ENCODE data around the gene CCDC85C.
A peak's percentile ranks its signal among the peaks of the same experiment; 100 is the strongest.

Gene CCDC85C

DNA sequence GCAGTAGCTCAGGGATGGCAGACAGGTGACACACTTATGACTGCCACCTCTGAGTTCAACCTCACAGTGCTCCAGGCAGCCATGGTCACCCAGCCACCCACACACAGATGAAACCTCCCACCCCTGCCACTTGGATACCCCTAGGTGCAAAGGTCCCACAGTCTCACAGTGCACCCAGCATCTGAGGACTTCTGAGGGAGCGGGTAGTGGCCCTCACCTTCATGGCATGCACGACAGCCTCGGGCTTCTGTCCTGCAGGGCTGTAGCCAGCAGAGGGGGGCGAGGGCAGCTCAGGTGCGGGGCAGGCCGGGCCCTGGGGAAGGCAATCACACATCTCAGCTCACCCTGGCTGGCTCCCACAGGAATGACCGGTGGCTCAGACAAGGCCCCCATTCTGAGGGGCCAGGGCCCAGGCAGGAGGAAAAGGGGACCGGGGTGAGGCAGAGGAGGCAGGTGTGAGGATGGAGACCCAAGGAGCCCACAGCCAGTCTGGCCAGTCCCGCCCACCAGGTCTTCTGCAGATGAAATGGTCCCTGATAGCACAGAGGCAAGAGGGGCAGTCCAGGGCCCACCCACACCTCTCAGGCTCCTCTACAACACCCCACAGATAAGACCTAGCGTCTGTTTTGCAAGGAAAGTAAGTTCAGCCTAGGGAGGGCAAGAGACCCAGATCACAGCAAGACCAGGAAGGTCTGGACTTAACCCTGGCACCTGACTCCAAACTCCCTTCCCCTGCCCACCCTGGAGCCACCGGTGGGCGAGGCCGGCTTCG, 87.0 kb downstream of the CCDC85C start:
- TF ChIP-seq, protein P1, sequence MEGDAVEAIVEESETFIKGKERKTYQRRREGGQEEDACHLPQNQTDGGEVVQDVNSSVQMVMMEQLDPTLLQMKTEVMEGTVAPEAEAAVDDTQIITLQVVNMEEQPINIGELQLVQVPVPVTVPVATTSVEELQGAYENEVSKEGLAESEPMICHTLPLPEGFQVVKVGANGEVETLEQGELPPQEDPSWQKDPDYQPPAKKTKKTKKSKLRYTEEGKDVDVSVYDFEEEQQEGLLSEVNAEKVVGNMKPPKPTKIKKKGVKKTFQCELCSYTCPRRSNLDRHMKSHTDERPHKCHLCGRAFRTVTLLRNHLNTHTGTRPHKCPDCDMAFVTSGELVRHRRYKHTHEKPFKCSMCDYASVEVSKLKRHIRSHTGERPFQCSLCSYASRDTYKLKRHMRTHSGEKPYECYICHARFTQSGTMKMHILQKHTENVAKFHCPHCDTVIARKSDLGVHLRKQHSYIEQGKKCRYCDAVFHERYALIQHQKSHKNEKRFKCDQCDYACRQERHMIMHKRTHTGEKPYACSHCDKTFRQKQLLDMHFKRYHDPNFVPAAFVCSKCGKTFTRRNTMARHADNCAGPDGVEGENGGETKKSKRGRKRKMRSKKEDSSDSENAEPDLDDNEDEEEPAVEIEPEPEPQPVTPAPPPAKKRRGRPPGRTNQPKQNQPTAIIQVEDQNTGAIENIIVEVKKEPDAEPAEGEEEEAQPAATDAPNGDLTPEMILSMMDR (IDR thresholded peaks at IDR 0.05): no peak
- peak; percentile 16 to 59 for DNase-seq
- Histone ChIP-seq H3K27me3 (no peaks in the 10 kb centered on the region), H3K9me3 (no peaks in the 10 kb centered on the region), H3K27ac (no peak overlapping the region), H3K4me3 (no peak overlapping the region), H3K4me1 (peaks cover 0 to 12% (median 0%) of the 10 kb centered on the region in 4 donors), H3K36me3 (peaks cover 0 to 38% (median 13%) of the 10 kb centered on the region in 3 donors)
- intact Hi-C loops (cut with DNase I; ENCODE audit: low total_unique reads): no loop called here

DNA sequence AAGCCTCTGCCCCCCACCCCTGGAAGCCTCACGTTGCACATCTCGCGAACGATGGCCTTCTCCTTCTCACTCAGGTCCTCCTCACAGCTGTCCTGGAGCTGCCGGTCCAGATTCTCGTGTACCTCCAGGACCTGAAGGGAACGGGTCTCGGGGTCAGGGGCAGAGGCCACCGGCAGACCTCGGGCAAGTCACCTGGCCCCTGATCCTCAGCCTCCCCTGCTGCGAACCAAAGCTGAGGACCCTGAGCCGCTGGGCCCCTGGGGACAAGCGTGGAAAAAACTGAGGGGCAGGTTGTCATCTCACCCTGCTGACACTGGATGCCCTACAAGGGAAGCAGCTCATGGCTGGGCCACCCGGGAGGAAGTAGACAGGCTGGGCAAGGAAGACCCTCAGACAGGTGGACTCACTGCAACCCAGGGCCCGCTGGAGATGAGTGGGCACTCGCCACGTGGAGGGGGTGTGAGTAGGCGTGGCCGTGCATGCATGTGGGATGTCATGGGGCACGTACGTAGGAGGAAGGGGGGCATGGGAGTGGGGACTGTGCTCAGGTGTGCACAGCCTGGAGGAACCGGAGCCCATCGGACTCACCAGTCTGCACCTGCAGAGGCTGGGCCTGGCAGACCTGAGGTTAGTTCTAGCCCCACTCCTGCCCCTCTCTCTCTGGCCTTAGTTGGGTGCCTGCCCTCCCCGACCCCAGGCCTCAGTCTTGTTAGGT, 87.7 kb downstream of the CCDC85C start:
- DNase-seq: peak; percentile 17 to 63
- Histone ChIP-seq H3K27me3 (no peaks in the 10 kb centered on the region), H3K4me3 (no peak overlapping the region), H3K4me1 (peaks cover 0 to 18% (median 0%) of the 10 kb centered on the region in 4 donors), H3K36me3 (peaks cover 0 to 45% (median 19%) of the 10 kb centered on the region in 3 donors), H3K9me3 (no peaks in the 10 kb centered on the region), H3K27ac (no peak overlapping the region)
- intact Hi-C loops (cut with DNase I; ENCODE audit: low total_unique reads): no loop called here
- TF ChIP-seq, protein P1 (IDR thresholded peaks at IDR 0.05): no peak

DNA sequence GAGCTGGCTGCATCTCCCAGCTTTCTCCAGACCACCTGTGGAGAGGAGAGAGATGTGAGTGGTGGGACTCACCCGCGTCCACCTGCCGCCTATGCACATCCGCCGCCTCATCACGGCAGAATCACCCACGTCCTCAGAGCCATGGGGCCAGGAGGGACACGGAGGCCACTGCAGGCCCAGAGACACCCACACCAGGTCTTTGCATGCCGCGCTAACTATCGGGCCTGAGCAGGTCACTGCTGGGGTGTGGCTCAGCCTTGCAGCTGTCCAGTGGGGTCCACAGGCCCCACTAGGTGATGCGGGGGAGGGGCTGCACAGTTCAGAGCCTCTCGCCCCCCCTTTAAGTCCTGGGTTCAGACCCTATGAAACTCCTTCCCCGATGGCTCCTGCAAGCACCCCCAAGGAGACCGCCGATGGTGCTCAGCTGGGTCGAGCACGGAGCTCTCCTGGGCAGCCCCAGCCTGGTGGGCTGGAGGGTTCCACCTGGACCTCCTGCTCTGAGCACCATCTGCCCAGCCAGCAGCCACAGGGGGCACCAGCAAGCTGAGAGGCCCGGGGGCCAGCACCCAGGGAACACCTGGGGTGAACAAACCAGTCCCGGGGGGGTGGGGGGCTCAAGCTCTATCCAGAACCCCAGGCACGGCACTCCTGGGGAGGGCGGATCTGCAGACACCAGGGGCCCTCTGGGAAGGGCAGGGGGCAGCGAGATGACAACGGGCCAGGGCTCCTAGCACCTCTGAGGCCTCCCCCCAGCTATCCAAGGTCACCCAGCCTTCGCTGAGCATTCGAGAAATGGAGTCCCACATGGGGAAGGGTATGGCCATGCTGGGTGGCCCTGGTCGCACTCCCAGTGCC, 88.5 kb downstream of the CCDC85C start:
- no peaks in the 10 kb centered on the region for H3K9me3 ChIP-seq
- peaks cover 0 to 49% (median 24%) of the 10 kb centered on the region in 3 donors for H3K36me3 ChIP-seq
- no peak overlapping the region for H3K4me3 ChIP-seq
- no peak overlapping the region for H3K27ac ChIP-seq
- H3K4me1 ChIP-seq: peaks cover 0 to 18% (median 0%) of the 10 kb centered on the region in 4 donors
- TF ChIP-seq, protein P1 (IDR thresholded peaks at IDR 0.05): no peak
- DNase-seq: peak; percentile 16 to 55
- intact Hi-C loops (cut with DNase I; ENCODE audit: low total_unique reads): no loop called here
- H3K27me3 ChIP-seq: no peaks in the 10 kb centered on the region

DNA sequence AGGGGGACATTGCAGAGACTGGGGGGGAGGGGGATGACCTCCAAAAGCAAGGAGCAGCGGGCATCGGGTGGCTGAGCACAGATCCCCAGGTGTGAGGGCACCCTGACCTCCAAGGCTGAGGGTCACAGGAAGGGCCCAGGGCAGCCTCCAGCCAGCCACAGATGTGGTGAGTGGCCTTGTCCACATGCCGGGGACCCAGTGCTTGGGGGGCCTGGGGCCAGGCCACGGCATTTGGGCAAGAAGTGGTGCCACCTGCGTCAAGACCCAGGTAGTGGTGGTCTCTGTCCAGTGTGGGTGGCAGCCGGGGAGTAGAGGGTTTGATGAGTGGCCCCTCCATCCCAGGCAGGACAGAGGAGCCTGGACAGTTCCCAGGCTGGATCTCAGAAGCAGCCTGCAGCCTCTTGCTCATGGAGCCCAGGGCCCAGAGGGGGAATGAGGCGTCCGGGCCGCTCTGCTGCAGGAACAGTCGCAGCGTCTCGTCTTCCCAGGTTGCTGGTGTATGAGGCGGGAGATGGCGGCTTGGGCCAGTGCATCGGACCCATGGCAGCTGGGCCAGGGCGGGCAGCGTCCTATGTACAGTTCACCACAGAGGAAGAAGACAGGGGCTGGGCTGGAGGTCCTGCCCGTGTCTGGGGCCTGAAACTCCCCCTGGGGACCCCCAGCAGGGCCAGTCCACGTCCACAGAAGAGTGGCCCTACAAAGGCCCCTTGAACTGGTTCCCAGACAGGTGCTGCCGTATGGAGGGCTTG, 89.3 kb downstream of the CCDC85C start:
- Histone ChIP-seq H3K36me3 (peaks cover 0 to 58% (median 30%) of the 10 kb centered on the region in 3 donors), H3K27me3 (no peaks in the 10 kb centered on the region), H3K4me3 (no peak overlapping the region), H3K27ac (no peak overlapping the region), H3K4me1 (peaks cover 0 to 18% (median 0%) of the 10 kb centered on the region in 4 donors), H3K9me3 (no peaks in the 10 kb centered on the region)
- TF ChIP-seq, protein P1 (IDR thresholded peaks at IDR 0.05): no peak
- intact Hi-C loops (cut with DNase I; ENCODE audit: low total_unique reads): no loop called here
- DNase-seq: peak in 1 of 2 donors; percentile 63

Data from tibial artery (tissue), 4 donors.